K562 (cell line): ENCODE data around the gene MAP2K4. TPM values are rescaled to one million over a fixed set of nuclear protein-coding genes. Genes with fewer than 3 reads are reported as not detected.

Experiments
- ATAC-seq: fragments of 200-7000 bp; cut with Tn5 transposase; 3 replicates; pipeline ENCODE4 v1.9.1; 2020; ENCODE audit warnings: moderate library complexity
- BruUV-seq: library from RNA; stranded (reverse); fragments of 400-500 nt; replicated peaks from 2 replicates; lab custom pipeline; 2021; lab: Mats Ljungman, UMichigan
- CTCF ChIA-PET: fragments of 300-600 bp; formaldehyde crosslinking; extraction: SDS; loops from one replicate; lab custom pipeline; 2021; ENCODE audit warnings: low intra/inter-chr PET ratio; lab: Yijun Ruan, JAX
- POLR2A ChIA-PET: fragments of 300-600, 350-650 bp; sonication (Branson Sonifier 250); formaldehyde crosslinking; extraction: SDS; loops from one replicate; lab custom pipeline; 2021; ENCODE audit warnings: antibody characterized with exemption, inconsistent platforms; lab: Yijun Ruan, JAX
- DNase-seq, 4 experiments: peaks; one replicate each; pipeline versions ENCODE4 v3.0.0 to v3.0.0-alpha.2; 2011 to 2018; ENCODE audit warnings: low spot score in 3 of 4, mixed read lengths in 3 of 4; ENCODE audit errors: extremely low read depth in 1 of 4
- FAIRE-seq: peaks from 2 replicates; lab custom pipeline; 2011; peaks lifted over from hg19 to GRCh38; lab: Jason Lieb, UNC
- H2AFZ ChIP-seq: 2 replicates; pipeline ENCODE4 v1.6.0; 2011; ENCODE audit warnings: low read depth, low read length, control low read depth, inconsistent platforms
- H3K27ac ChIP-seq: fragments of 200-600 bp; 3 replicates; pipeline ENCODE4 v1.8.0; 2011; ENCODE audit warnings: low read depth, mild to moderate bottlenecking, control low read depth, inconsistent platforms, low read length, moderate library complexity, mixed read lengths; ENCODE audit errors: extremely low read depth
- H3K27me3 ChIP-seq, 2 experiments: fragments of 300-600 bp in 1 of 2; 2 replicates in 1 of 2; 3 replicates in 1 of 2; pipeline versions ENCODE4 v1.6.0 to v1.8.0; 2011; ENCODE audit warnings: inconsistent platforms in 2 of 2, low read length in 2 of 2, mild to moderate bottlenecking in 1 of 2, mixed read lengths in 1 of 2, moderate library complexity in 1 of 2; ENCODE audit not compliant: control insufficient read depth in 2 of 2, insufficient read depth in 2 of 2
- H3K36me3 ChIP-seq: fragments of 300-600 bp; 3 replicates; pipeline ENCODE4 v1.8.0; 2011; ENCODE audit warnings: mild to moderate bottlenecking, low read length, inconsistent platforms; ENCODE audit not compliant: control insufficient read depth, insufficient read depth
- H3K4me1 ChIP-seq, 2 experiments: fragments of 200-600 bp in 1 of 2; replicated peaks in 1 of 2; 2 replicates in 1 of 2; 3 replicates in 1 of 2; pipeline versions ENCODE4 v1.5.1 to v1.8.0; 2011; ENCODE audit warnings: inconsistent platforms in 2 of 2, low read length in 2 of 2, mild to moderate bottlenecking in 1 of 2, mixed read lengths in 1 of 2, moderate library complexity in 1 of 2; ENCODE audit not compliant: control insufficient read depth in 2 of 2, insufficient read depth in 2 of 2
- H3K4me2 ChIP-seq: 2 replicates; pipeline ENCODE4 v1.6.1; 2011; ENCODE audit warnings: low read length, control low read depth, inconsistent platforms, mixed read lengths; ENCODE audit not compliant: insufficient read depth
- H3K4me3 ChIP-seq: fragments of 200-600 bp; sonication (generic), shearing (Covaris generic); 2 replicates; pipeline ENCODE4 v1.5.1; 2016; ENCODE audit warnings: control low read depth, inconsistent platforms
- H3K79me2 ChIP-seq: fragments of 200-600 bp; 3 replicates; pipeline ENCODE4 v1.8.0; 2011; ENCODE audit warnings: low read length, inconsistent platforms; ENCODE audit not compliant: control insufficient read depth, insufficient read depth
- H3K9ac ChIP-seq, 2 experiments: 2 replicates each; pipeline versions ENCODE4 v1.6.0 to v1.6.1; 2011; ENCODE audit warnings: low read depth in 2 of 2, low read length in 2 of 2, control low read depth in 1 of 2, inconsistent platforms in 1 of 2, mild to moderate bottlenecking in 1 of 2, mixed read lengths in 1 of 2; ENCODE audit not compliant: insufficient read depth in 1 of 2
- H3K9me1 ChIP-seq: one replicate; pipeline ENCODE4 v1.6.0; 2011; ENCODE audit warnings: inconsistent platforms, mild to moderate bottlenecking, low read length, moderate library complexity; ENCODE audit not compliant: control insufficient read depth, insufficient read depth
- H3K9me3 ChIP-seq: replicated peaks from 2 replicates; pipeline ENCODE4 v1.5.1; 2011; ENCODE audit warnings: low read depth, low read length, inconsistent platforms; ENCODE audit not compliant: control insufficient read depth, insufficient read depth
- H4K20me1 ChIP-seq: replicated peaks from 2 replicates; pipeline ENCODE4 v1.6.1; 2011; ENCODE audit warnings: low read length, inconsistent platforms, mixed read lengths; ENCODE audit not compliant: control insufficient read depth, insufficient read depth
- BRD4 ChIP-seq: fragments of 200-600 bp; sonication (generic); IDR thresholded peaks from 2 replicates; pipeline ENCODE4 v1.6.1; 2017; ENCODE audit warnings: inconsistent platforms
- FOSL1 ChIP-seq: fragments of 200-800 bp; sonication (Bioruptor generic); conservative IDR thresholded peaks from 2 replicates; pipeline ENCODE4 v1.6.1; 2016; ENCODE audit warnings: missing genetic modification characterization, missing compliant biosample characterization
- GABPB2 ChIP-seq: fragments of 250-450 bp; sonication (Bioruptor Pico); conservative IDR thresholded peaks from 2 replicates; pipeline ENCODE4 v1.5.1; 2021; ENCODE audit warnings: mild to moderate bottlenecking
- MAFK ChIP-seq: IDR thresholded peaks from 2 replicates; pipeline ENCODE4 v1.6.1; 2011; ENCODE audit warnings: low read length, improper control_type of control experiment
- MITF ChIP-seq: IDR thresholded peaks from 2 replicates; pipeline ENCODE4 v1.6.1; 2014; ENCODE audit warnings: antibody characterized with exemption
- MTA2 ChIP-seq: fragments of 450-650 bp; IDR thresholded peaks from 2 replicates; pipeline ENCODE4 v1.6.1; 2016; ENCODE audit warnings: low read depth
- MYBL2 ChIP-seq, 2 experiments: fragments of 450-650 bp in 1 of 2; sonication (generic) in 1 of 2; formaldehyde crosslinking in 1 of 2; IDR thresholded peaks; 2 replicates each; pipeline versions ENCODE4 v1.6.1 to v1.8.1; 2017 to 2022; ENCODE audit warnings: borderline replicate concordance in 1 of 2, inconsistent platforms in 1 of 2, low read depth in 1 of 2, mild to moderate bottlenecking in 1 of 2, missing genetic modification reagents in 1 of 2, moderate library complexity in 1 of 2
- PURB ChIP-seq: sonication (generic); formaldehyde crosslinking; IDR thresholded peaks from 2 replicates; pipeline ENCODE4 v1.9.0; 2021; ENCODE audit warnings: low read depth, mild to moderate bottlenecking, missing genetic modification reagents
- SIN3B ChIP-seq: fragments of 450-650 bp; IDR thresholded peaks from 2 replicates; pipeline ENCODE4 v1.6.1; 2017; ENCODE audit warnings: low read depth, mild to moderate bottlenecking, moderate library complexity
- SMAD2 ChIP-seq: fragments of 150-350 bp; IDR thresholded peaks from 2 replicates; pipeline ENCODE4 v1.6.1; 2014; ENCODE audit warnings: low read depth, mild to moderate bottlenecking, low read length
- ZNF146 ChIP-seq: IDR thresholded peaks from one replicate; pipeline ENCODE4 v1.6.1; 2018; ENCODE audit warnings: missing compliant biosample characterization; ENCODE audit not compliant: unreplicated experiment
- ZNF263 ChIP-seq: sonication (generic); formaldehyde crosslinking; IDR thresholded peaks from 2 replicates; pipeline ENCODE4 v1.8.0; 2022; ENCODE audit warnings: mild to moderate bottlenecking, missing genetic modification reagents, borderline replicate concordance
- WGBS: fragments of 100-300 bp; shearing (Covaris generic); methylation state at CpG from one replicate; pipeline ENCODE4 v1.1.6; 2016; ENCODE audit warnings: low coverage, mixed read lengths; ENCODE audit not compliant: insufficient coverage; ENCODE audit errors: missing lambda C conversion rate; 5-methylcytosine and 5-hydroxymethylcytosine counted together
- in situ Hi-C: fragments of 300-500 bp; cut with MboI; formaldehyde crosslinking; loops from 4 replicates; pipeline ENCODE4 v1.15.0; 2018; ENCODE audit warnings: inconsistent platforms, mixed read lengths
- intact Hi-C: fragments of 100-400 bp; cut with micrococcal nuclease; formaldehyde crosslinking; loops from 2 replicates; pipeline ENCODE4 v1.14.2; 2022
- polyA plus RNA-seq, 8 experiments: library from polyadenylated mRNA; depleted of rRNA in 4 of 8; stranded (reverse) in 5 of 8; unstranded in 3 of 8; fragments of >200 nt; fragmentation: Nextera tagmentation in 2 of 8; fragmentation: Illumina TruSeq in 1 of 8; extraction: Ambion mirVana in 2 of 8; extraction: Trizol in 1 of 8; gene quantifications; 2 replicates each; pipeline versions ENCODE4 v1.2.1 to v1.2.3, GENCODE V29; 2011 to 2014; ENCODE audit warnings: inconsistent platforms in 1 of 8, missing spikeins in 1 of 8
- total RNA-seq, 7 experiments: library from RNA; depleted of rRNA in 6 of 7; stranded (reverse); fragments of >200 nt in 6 of 7; fragmentation: Illumina TruSeq in 2 of 7; extraction: Trizol in 2 of 7; gene quantifications; 2 replicates each; pipeline versions ENCODE4 v1.2.1 to v1.2.3, GENCODE V29; 2011 to 2021; ENCODE audit warnings: low replicate concordance in 1 of 7

Gene MAP2K4
- total and polyA plus RNA-seq, 9 of the 15 experiments (the other 6 are each of a cell fraction or from before 2014, with no cell fraction given) = 3.0 to 15.9 (median 10.8) TPM

- Histone ChIP-seq H3K4me1 (peaks cover 0 to 4% of the 10 kb centered on the region in 2 experiments; a peak in 1 of 5 replicates), H3K4me2 (no peak overlapping the region), H2AFZ (no peak overlapping the region), H3K9me3 (no peaks in the 10 kb centered on the region), H4K20me1 (no peaks in the 10 kb centered on the region; the same call in 1 of the 2 replicates), H3K36me3 (no peaks in the 10 kb centered on the region), H3K9ac (no peak overlapping the region), H3K79me2 (peaks cover 28% of the 10 kb centered on the region), H3K27ac (no peak overlapping the region), H3K9me1 (no peaks in the 10 kb centered on the region), H3K27me3 (no peaks in the 10 kb centered on the region), H3K4me3 (no peak overlapping the region)
- FAIRE-seq (no peak), ATAC-seq (no peak), DNase-seq (no peak)
- ChIA-PET CTCF (no interaction called here), POLR2A (interaction anchor here (1.0 kb wide), 1 partner anchor 19 kb away, joined by 3 read pairs; no protein-coding TSS in a partner anchor)
- TF ChIP-seq BRD4 (no peak), ZNF146 (no peak), ZNF263 (CRISPR knock-in tag) (no peak), MTA2 (no peak), SMAD2 (no peak), MYBL2 (IDR thresholded peaks at IDR 0.05; ENCODE audit: low read depth) (no peak), MYBL2 (CRISPR knock-in tag; IDR thresholded peaks at IDR 0.05; ENCODE audit: borderline replicate concordance) (no peak)
- BruUV-seq = no TSS peak
- intact Hi-C loops = no loop called here
- in situ Hi-C loops = no loop called here
- 54% methylated on average over 3 of the region's 3 CpGs for WGBS
Measured at GRCh38 chr17:12040478-12040877, 19.8 kb downstream of the MAP2K4 start.

- in situ Hi-C loops = no loop called here
- no peaks in the 10 kb centered on the region for H3K9me1 ChIP-seq
- H3K9me3 ChIP-seq = no peaks in the 10 kb centered on the region
- POLR2A ChIA-PET = interaction anchor here (1.0 kb wide), 1 partner anchor 20 kb away, joined by 3 read pairs; no protein-coding TSS in a partner anchor
- no peak for DNase-seq
- BruUV-seq = no TSS peak
- intact Hi-C loops = no loop called here
- peaks cover 34% of the 10 kb centered on the region for H3K79me2 ChIP-seq
- no peak for TF ChIP-seq MITF
- no peak for TF ChIP-seq GABPB2
- peak; percentile 58 for TF ChIP-seq FOSL1 (tag)
- TF ChIP-seq MAFK = no peak
- TF ChIP-seq SIN3B = no peak
- no peak for TF ChIP-seq PURB (CRISPR knock-in tag)
- 57% methylated on average over 2 of the region's 3 CpGs for WGBS
- no peaks in the 10 kb centered on the region for H3K36me3 ChIP-seq
- no peak overlapping the region for H3K9ac ChIP-seq
- no peak for ATAC-seq
- H3K27ac ChIP-seq = no peak overlapping the region
- no peak overlapping the region for H3K4me3 ChIP-seq
- H2AFZ ChIP-seq = no peak overlapping the region
- FAIRE-seq = no peak
- H3K27me3 ChIP-seq = no peaks in the 10 kb centered on the region
- H4K20me1 ChIP-seq = no peaks in the 10 kb centered on the region; the same call in 1 of the 2 replicates
- CTCF ChIA-PET = no interaction called here
- peaks cover 0 to 4% of the 10 kb centered on the region in 2 experiments; a peak in 1 of 5 replicates for H3K4me1 ChIP-seq
- no peak overlapping the region for H3K4me2 ChIP-seq
Measured at GRCh38 chr17:12041312-12041711, 20.6 kb downstream of the MAP2K4 start.
